Measurements from ENCODE around the gene WRNIP1.

Gene WRNIP1

DNA sequence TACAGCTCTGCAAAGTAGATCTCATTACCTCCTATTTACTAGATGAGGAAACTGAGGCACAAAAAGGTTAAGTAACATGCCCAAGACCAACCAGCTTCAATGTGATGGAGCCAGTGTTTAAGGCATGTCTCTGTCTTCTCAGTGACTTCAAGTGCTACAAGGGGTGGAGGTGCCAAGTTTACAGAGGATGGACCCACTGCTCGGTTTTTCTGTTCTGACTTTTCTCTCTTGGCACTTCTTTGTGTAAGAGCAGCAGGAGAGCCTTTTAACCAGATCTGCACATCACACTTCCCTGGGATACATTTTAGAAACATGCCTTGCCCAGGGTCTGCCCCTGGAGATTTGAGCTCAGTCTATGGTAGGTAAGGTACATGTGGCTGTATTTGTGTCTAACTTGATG is 9.8 kb downstream of the WRNIP1 start:
- TF ChIP-seq YY1 (IDR thresholded peaks at IDR 0.05; ENCODE audit: low read depth), result no peak
- TF ChIP-seq, protein P1, sequence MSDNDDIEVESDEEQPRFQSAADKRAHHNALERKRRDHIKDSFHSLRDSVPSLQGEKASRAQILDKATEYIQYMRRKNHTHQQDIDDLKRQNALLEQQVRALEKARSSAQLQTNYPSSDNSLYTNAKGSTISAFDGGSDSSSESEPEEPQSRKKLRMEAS (IDR thresholded peaks at IDR 0.05), result no peak
- no peak for TF ChIP-seq TCF12 (IDR thresholded peaks at IDR 0.05; ENCODE audit: low read depth)
- TF ChIP-seq, protein P2, sequence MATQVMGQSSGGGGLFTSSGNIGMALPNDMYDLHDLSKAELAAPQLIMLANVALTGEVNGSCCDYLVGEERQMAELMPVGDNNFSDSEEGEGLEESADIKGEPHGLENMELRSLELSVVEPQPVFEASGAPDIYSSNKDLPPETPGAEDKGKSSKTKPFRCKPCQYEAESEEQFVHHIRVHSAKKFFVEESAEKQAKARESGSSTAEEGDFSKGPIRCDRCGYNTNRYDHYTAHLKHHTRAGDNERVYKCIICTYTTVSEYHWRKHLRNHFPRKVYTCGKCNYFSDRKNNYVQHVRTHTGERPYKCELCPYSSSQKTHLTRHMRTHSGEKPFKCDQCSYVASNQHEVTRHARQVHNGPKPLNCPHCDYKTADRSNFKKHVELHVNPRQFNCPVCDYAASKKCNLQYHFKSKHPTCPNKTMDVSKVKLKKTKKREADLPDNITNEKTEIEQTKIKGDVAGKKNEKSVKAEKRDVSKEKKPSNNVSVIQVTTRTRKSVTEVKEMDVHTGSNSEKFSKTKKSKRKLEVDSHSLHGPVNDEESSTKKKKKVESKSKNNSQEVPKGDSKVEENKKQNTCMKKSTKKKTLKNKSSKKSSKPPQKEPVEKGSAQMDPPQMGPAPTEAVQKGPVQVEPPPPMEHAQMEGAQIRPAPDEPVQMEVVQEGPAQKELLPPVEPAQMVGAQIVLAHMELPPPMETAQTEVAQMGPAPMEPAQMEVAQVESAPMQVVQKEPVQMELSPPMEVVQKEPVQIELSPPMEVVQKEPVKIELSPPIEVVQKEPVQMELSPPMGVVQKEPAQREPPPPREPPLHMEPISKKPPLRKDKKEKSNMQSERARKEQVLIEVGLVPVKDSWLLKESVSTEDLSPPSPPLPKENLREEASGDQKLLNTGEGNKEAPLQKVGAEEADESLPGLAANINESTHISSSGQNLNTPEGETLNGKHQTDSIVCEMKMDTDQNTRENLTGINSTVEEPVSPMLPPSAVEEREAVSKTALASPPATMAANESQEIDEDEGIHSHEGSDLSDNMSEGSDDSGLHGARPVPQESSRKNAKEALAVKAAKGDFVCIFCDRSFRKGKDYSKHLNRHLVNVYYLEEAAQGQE (IDR thresholded peaks at IDR 0.05; ENCODE audit: low read depth), result no peak
- TF ChIP-seq EGR1 (IDR thresholded peaks at IDR 0.05), result no peak
- TF ChIP-seq TAF1 (IDR thresholded peaks at IDR 0.05; ENCODE audit: low read depth), result no peak
- no peak for TF ChIP-seq RAD21 (IDR thresholded peaks at IDR 0.05; ENCODE audit: low read depth)
- no peak for TF ChIP-seq CEBPB (IDR thresholded peaks at IDR 0.05)
- TF ChIP-seq NFIC (IDR thresholded peaks at IDR 0.05), result no peak
- TF ChIP-seq, protein P3, sequence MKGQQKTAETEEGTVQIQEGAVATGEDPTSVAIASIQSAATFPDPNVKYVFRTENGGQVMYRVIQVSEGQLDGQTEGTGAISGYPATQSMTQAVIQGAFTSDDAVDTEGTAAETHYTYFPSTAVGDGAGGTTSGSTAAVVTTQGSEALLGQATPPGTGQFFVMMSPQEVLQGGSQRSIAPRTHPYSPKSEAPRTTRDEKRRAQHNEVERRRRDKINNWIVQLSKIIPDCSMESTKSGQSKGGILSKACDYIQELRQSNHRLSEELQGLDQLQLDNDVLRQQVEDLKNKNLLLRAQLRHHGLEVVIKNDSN (IDR thresholded peaks at IDR 0.05), result no peak
- no peak for TF ChIP-seq ZBTB7A (IDR thresholded peaks at IDR 0.05; ENCODE audit: low read depth)
- no peak for TF ChIP-seq CREB1 (IDR thresholded peaks at IDR 0.05; ENCODE audit: low read depth)
- TF ChIP-seq EP300 (IDR thresholded peaks at IDR 0.05; ENCODE audit: borderline replicate concordance), result no peak
- TF ChIP-seq FOXM1 (IDR thresholded peaks at IDR 0.05; ENCODE audit: borderline replicate concordance, low read depth), result no peak
- no peak for TF ChIP-seq TEAD4 (IDR thresholded peaks at IDR 0.05)

DNA sequence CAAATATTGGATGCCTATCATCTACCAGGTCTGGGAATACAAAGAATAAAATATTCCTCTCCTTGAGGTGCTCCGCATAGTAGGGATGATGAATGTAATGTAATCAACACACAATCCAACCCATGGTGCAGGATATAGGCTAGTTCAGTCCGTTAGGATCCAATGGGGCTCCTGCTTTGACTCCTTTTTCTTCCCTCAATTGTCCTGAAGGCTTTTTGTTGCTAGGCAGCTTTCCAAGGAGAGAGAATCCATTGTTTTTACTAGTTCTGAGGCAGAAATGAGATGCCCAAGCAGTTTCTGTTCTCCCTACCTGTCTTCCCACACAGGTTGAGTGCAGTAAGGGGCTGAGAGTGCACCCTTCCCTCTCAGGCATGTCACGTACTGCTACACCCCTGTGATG is 12.1 kb downstream of the WRNIP1 start:
- no peak for TF ChIP-seq RAD21 (IDR thresholded peaks at IDR 0.05; ENCODE audit: low read depth)
- no peak for TF ChIP-seq CREB1 (IDR thresholded peaks at IDR 0.05; ENCODE audit: low read depth)
- no peak for TF ChIP-seq NFIC (IDR thresholded peaks at IDR 0.05)
- no peak for TF ChIP-seq TCF12 (IDR thresholded peaks at IDR 0.05; ENCODE audit: low read depth)
- TF ChIP-seq EGR1 (IDR thresholded peaks at IDR 0.05), result no peak
- TF ChIP-seq YY1 (IDR thresholded peaks at IDR 0.05; ENCODE audit: low read depth), result no peak
- TF ChIP-seq EP300 (IDR thresholded peaks at IDR 0.05; ENCODE audit: borderline replicate concordance), result no peak
- no peak for TF ChIP-seq TAF1 (IDR thresholded peaks at IDR 0.05; ENCODE audit: low read depth)
- no peak for TF ChIP-seq FOXM1 (IDR thresholded peaks at IDR 0.05; ENCODE audit: borderline replicate concordance, low read depth)
- TF ChIP-seq, protein P1 (IDR thresholded peaks at IDR 0.05), result no peak
- TF ChIP-seq, protein P2 (IDR thresholded peaks at IDR 0.05; ENCODE audit: low read depth), result no peak

DNA sequence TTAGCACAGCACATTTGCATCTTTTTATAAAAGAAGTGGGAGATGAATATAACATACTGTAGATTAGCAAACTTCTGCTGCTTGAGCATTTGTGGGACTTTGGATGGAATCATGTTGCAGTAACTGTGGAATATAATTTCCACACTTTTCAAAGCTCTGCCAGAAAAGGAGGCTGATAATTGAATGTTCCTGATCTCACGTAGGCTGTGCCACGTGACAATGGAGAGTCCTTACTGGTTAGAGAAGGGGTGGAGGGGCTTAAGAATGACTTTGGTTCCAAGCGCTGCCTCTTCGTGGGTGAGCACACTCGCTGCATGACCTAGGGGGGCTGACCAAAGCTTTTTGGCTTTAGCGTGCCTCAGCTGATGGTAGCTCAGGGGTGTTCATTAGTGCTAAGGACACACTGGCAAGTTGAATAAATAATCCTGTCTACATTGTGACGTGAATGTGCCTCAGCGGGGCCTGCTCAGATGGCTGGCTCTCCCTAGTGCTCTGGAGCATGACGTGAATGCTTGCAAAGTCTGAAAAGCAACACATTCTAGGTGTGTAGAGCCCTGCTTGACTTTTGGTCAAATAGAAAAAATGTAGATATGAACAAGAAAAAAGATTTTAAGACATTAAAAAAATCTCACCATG is 15.0 kb downstream of the WRNIP1 start:
- TF ChIP-seq YY1 (IDR thresholded peaks at IDR 0.05; ENCODE audit: low read depth) (no peak), EGR1 (IDR thresholded peaks at IDR 0.05) (no peak), ZBTB7A (IDR thresholded peaks at IDR 0.05; ENCODE audit: low read depth) (no peak), TCF12 (IDR thresholded peaks at IDR 0.05; ENCODE audit: low read depth) (no peak), TAF1 (IDR thresholded peaks at IDR 0.05; ENCODE audit: low read depth) (no peak), RAD21 (IDR thresholded peaks at IDR 0.05; ENCODE audit: low read depth) (no peak), TEAD4 (IDR thresholded peaks at IDR 0.05) (no peak), EP300 (IDR thresholded peaks at IDR 0.05; ENCODE audit: borderline replicate concordance) (no peak), FOXM1 (IDR thresholded peaks at IDR 0.05; ENCODE audit: borderline replicate concordance, low read depth) (no peak), NFIC (IDR thresholded peaks at IDR 0.05) (no peak), CEBPB (IDR thresholded peaks at IDR 0.05) (no peak), CREB1 (IDR thresholded peaks at IDR 0.05; ENCODE audit: low read depth) (no peak)
- TF ChIP-seq, protein P1 (IDR thresholded peaks at IDR 0.05), result no peak
- TF ChIP-seq, protein P3 (IDR thresholded peaks at IDR 0.05), result no peak
- TF ChIP-seq, protein P2 (IDR thresholded peaks at IDR 0.05; ENCODE audit: low read depth), result no peak

Measured in Ishikawa (cell line).